HL-60 (cell line): ENCODE data around the gene DDAH2.
"Not testable (repeated sequence)": the region's sequence is repeated elsewhere in the genome, so short reads cannot be mapped to it uniquely, and the experiment has no call there.

Source experiments
- CTCF ChIP-seq: IDR thresholded peaks from one replicate; pipeline ENCODE4 v1.5.1; 2011; ENCODE audit warnings: low read length, control low read depth, inconsistent platforms; ENCODE audit not compliant: insufficient read depth
- POLR2AphosphoS5 ChIP-seq: IDR thresholded peaks from 2 replicates; pipeline ENCODE4 v1.6.1; 2012; ENCODE audit warnings: low read depth

DNA sequence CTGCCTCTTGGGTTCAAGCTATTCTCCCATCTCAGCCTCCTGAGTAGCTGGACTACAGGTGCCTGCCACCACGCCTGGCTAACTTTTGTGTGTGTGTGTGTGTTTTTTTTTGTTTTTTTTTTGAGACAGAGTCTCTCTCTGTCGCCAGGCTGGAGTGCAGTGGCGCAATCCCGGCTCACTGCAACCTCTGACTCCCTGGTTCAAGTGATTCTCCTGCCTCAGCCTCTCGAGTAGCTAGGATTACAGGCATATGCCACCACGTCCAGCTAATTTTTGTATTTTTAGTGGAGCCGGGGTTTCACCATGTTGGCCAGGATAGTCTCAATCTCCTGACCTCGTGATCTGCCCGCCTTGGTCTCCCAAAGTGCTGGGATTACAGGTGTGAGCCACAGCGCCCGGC is 19.9 kb downstream of the DDAH2 start:
- TF ChIP-seq CTCF, POLR2AphosphoS5: not testable (repeated sequence)
